IMR-90 (cell line): ENCODE data around the gene RTKN. TPM values are rescaled to one million over a fixed set of nuclear protein-coding genes. Genes with fewer than 3 reads are reported as not detected.
A peak's percentile ranks its signal among the peaks of the same experiment; 100 is the strongest.

Experiments
- ATAC-seq: fragments of 200-7000 bp; cut with Tn5 transposase; 2 replicates; pipeline ENCODE4 v1.9.1; 2020; ENCODE audit warnings: low read depth, mild to moderate bottlenecking, moderate library complexity
- BruUV-seq: library from RNA; stranded (reverse); fragments of 400-500 nt; replicated peaks from 2 replicates; lab custom pipeline; 2021; lab: Mats Ljungman, UMichigan
- CTCF ChIA-PET: fragments of 300-600 bp; formaldehyde crosslinking; extraction: SDS; loops from one replicate; lab custom pipeline; 2021; ENCODE audit warnings: antibody characterized with exemption; lab: Yijun Ruan, JAX
- POLR2A ChIA-PET: fragments of 300-600 bp; sonication (Branson Sonifier 250); formaldehyde crosslinking; loops from one replicate; lab custom pipeline; 2022; ENCODE audit warnings: antibody characterized with exemption; ENCODE audit not compliant: unreplicated experiment; lab: Charles Lee
- DNase-seq: peaks from one replicate; pipeline ENCODE4 v3.0.0; 2013
- H2AFZ ChIP-seq: replicated peaks from 2 replicates; pipeline ENCODE3; 2013; ENCODE audit warnings: low read length, mild to moderate bottlenecking; ENCODE audit not compliant: poor library complexity
- H2AK5ac ChIP-seq: 2 replicates; pipeline ENCODE4 v1.6.1; 2013; ENCODE audit warnings: low read depth, low read length, inconsistent platforms
- H2AK9ac ChIP-seq: replicated peaks from 2 replicates; pipeline ENCODE3; 2013; ENCODE audit warnings: mild to moderate bottlenecking, low read depth, low read length, moderate library complexity; ENCODE audit not compliant: poor library complexity
- H2BK120ac ChIP-seq: 2 replicates; pipeline ENCODE4 v1.6.1; 2013; ENCODE audit warnings: low read depth, low read length, inconsistent platforms
- H2BK15ac ChIP-seq: 3 replicates; pipeline ENCODE4 v1.6.1; 2013; ENCODE audit warnings: low read depth, low read length, inconsistent platforms
- H2BK20ac ChIP-seq: 2 replicates; pipeline ENCODE4 v1.6.1; 2013; ENCODE audit warnings: low read depth, mild to moderate bottlenecking, inconsistent platforms, low read length, moderate library complexity
- H2BK5ac ChIP-seq: 2 replicates; pipeline ENCODE4 v1.6.1; 2013; ENCODE audit warnings: mild to moderate bottlenecking, low read depth, low read length, inconsistent platforms; ENCODE audit not compliant: poor library complexity, severe bottlenecking
- H3K14ac ChIP-seq: replicated peaks from 2 replicates; pipeline ENCODE4 v1.6.1; 2013; ENCODE audit warnings: low read depth, low read length, inconsistent platforms
- H3K18ac ChIP-seq: 2 replicates; pipeline ENCODE4 v1.6.1; 2013; ENCODE audit warnings: low read depth, low read length, control low read depth
- H3K23ac ChIP-seq: 2 replicates; pipeline ENCODE4 v1.6.1; 2013; ENCODE audit warnings: low read depth, low read length, inconsistent platforms
- H3K27ac ChIP-seq: 2 replicates; pipeline ENCODE4 v1.5.1; 2013; ENCODE audit warnings: mild to moderate bottlenecking, control low read depth, low read length; ENCODE audit not compliant: insufficient read depth
- H3K27me3 ChIP-seq: 2 replicates; pipeline ENCODE4 v1.6.1; 2013; ENCODE audit warnings: low read length; ENCODE audit not compliant: control insufficient read depth, insufficient read depth
- H3K36me3 ChIP-seq: 2 replicates; pipeline ENCODE4 v1.6.1; 2013; ENCODE audit warnings: low read length, mixed read lengths; ENCODE audit not compliant: control insufficient read depth, insufficient read depth
- H3K4ac ChIP-seq: 2 replicates; pipeline ENCODE4 v1.6.1; 2013; ENCODE audit warnings: low read depth, low read length, inconsistent platforms
- H3K4me1 ChIP-seq: 2 replicates; pipeline ENCODE4 v1.6.1; 2013; ENCODE audit warnings: low read length, mixed read lengths; ENCODE audit not compliant: control insufficient read depth, insufficient read depth
- H3K4me2 ChIP-seq: 2 replicates; pipeline ENCODE4 v1.6.1; 2013; ENCODE audit warnings: low read depth, mild to moderate bottlenecking, control low read depth, low read length, moderate library complexity
- H3K4me3 ChIP-seq: 2 replicates; pipeline ENCODE4 v1.5.1; 2013; ENCODE audit warnings: low read depth, mild to moderate bottlenecking, control low read depth, low read length, moderate library complexity; ENCODE audit not compliant: insufficient read depth
- H3K56ac ChIP-seq: 2 replicates; pipeline ENCODE4 v1.6.1; 2013; ENCODE audit warnings: low read length, inconsistent platforms; ENCODE audit not compliant: insufficient read depth; ENCODE audit errors: extremely low read depth
- H3K79me1 ChIP-seq, 2 experiments: 2 replicates each; pipeline ENCODE4 v1.6.1; 2013; ENCODE audit warnings: low read length in 2 of 2, inconsistent platforms in 1 of 2, low read depth in 1 of 2
- H3K9ac ChIP-seq: 2 replicates; pipeline ENCODE4 v1.6.1; 2013; ENCODE audit warnings: low read depth, low read length, control low read depth
- H3K9me1 ChIP-seq: 2 replicates; pipeline ENCODE4 v1.6.1; 2013; ENCODE audit warnings: low read length, inconsistent platforms; ENCODE audit not compliant: insufficient read depth
- H3K9me3 ChIP-seq: 2 replicates; pipeline ENCODE4 v1.6.1; 2013; ENCODE audit warnings: low read length; ENCODE audit not compliant: control insufficient read depth, insufficient read depth
- H4K20me1 ChIP-seq: 2 replicates; pipeline ENCODE4 v1.6.1; 2013; ENCODE audit warnings: low read length, inconsistent platforms; ENCODE audit not compliant: insufficient read depth
- H4K5ac ChIP-seq: 2 replicates; pipeline ENCODE4 v1.6.1; 2013; ENCODE audit warnings: mild to moderate bottlenecking, low read depth, low read length, control low read depth
- H4K8ac ChIP-seq, 2 experiments: 2 replicates each; pipeline ENCODE4 v1.6.1; 2013; ENCODE audit warnings: low read depth in 2 of 2, low read length in 2 of 2, control low read depth in 1 of 2, inconsistent platforms in 1 of 2
- H4K91ac ChIP-seq: 2 replicates; pipeline ENCODE4 v1.6.1; 2013; ENCODE audit warnings: low read depth, low read length, inconsistent platforms; ENCODE audit not compliant: insufficient read depth
- CEBPB ChIP-seq: IDR thresholded peaks from 2 replicates; pipeline ENCODE4 v1.6.1; 2012; ENCODE audit warnings: low read depth, low read length, improper control_type of control experiment
- WGBS, 2 experiments: methylation state at CpG; one replicate each; pipeline versions ENCODE4 v1.1.5 to v1.1.7; 2013; ENCODE audit warnings: missing lambda C conversion rate in 2 of 2; ENCODE audit not compliant: insufficient read length in 1 of 2; ENCODE audit errors: extremely low coverage in 2 of 2; 5-methylcytosine and 5-hydroxymethylcytosine counted together
- dilution Hi-C: fragments of 300-500 bp; cut with HindIII; formaldehyde crosslinking; loops from one replicate; pipeline ENCODE4 v1.14.3; 2018; ENCODE audit warnings: low sequenced_read_pairs; ENCODE audit not compliant: unreplicated experiment
- in situ Hi-C: fragments of 300-500 bp; cut with MboI; formaldehyde crosslinking; loops from 3 replicates; pipeline ENCODE4 v1.14.3; 2019; ENCODE audit warnings: low sequenced_read_pairs, inconsistent platforms, mixed read lengths
- intact Hi-C: fragments of 100-400 bp; cut with micrococcal nuclease; formaldehyde crosslinking; loops from 2 replicates; pipeline ENCODE4 v1.10.0; 2022
- polyA plus RNA-seq, 3 experiments: library from polyadenylated mRNA; depleted of rRNA; stranded (reverse); fragments of >200 nt; gene quantifications; 2 replicates each; pipeline ENCODE4 v1.2.3, GENCODE V29; 2012; ENCODE audit warnings: low replicate concordance in 1 of 3
- total RNA-seq: library from RNA; depleted of rRNA; stranded (reverse); fragments of >200 nt; gene quantifications from 2 replicates; pipeline ENCODE4 v1.2.3, GENCODE V29; 2012
- TF ChIP-seq, protein P1 (sequence below): conservative IDR thresholded peaks from 2 replicates; pipeline ENCODE4 v1.5.1; 2012; ENCODE audit warnings: mild to moderate bottlenecking, low read depth, low read length, improper control_type of control experiment

RTKN gene
- total and polyA plus RNA-seq, 2 of the 4 experiments (the other 2 are of a cell fraction) = 11.1 to 19.7 TPM

- DNase-seq = no peak
- Histone ChIP-seq H3K23ac (no peak overlapping the region), H2BK15ac (no peak overlapping the region), H2AFZ (no peak overlapping the region), H4K8ac (no peak overlapping the region), H3K27me3 (peaks cover 31% of the 10 kb centered on the region), H4K5ac (no peak overlapping the region), H3K14ac (no peak overlapping the region), H3K4me1 (no peaks in the 10 kb centered on the region), H3K9me1 (peaks cover 4% of the 10 kb centered on the region), H3K36me3 (no peaks in the 10 kb centered on the region), H3K79me1 (no peaks in the 10 kb centered on the region), H3K4ac (no peak overlapping the region), H4K91ac (no peak overlapping the region), H4K20me1 (no peaks in the 10 kb centered on the region), H3K18ac (no peak overlapping the region), H3K56ac (no peak overlapping the region), H3K27ac (no peak overlapping the region), H2BK5ac (no peak overlapping the region), H2AK5ac (no peak overlapping the region), H3K4me3 (no peak overlapping the region), H3K9ac (no peak overlapping the region), H3K9me3 (no peaks in the 10 kb centered on the region), H2BK20ac (no peak overlapping the region), H3K4me2 (no peak overlapping the region), H2BK120ac (no peak overlapping the region), H2AK9ac (no peak overlapping the region)
- TF ChIP-seq, protein P1, sequence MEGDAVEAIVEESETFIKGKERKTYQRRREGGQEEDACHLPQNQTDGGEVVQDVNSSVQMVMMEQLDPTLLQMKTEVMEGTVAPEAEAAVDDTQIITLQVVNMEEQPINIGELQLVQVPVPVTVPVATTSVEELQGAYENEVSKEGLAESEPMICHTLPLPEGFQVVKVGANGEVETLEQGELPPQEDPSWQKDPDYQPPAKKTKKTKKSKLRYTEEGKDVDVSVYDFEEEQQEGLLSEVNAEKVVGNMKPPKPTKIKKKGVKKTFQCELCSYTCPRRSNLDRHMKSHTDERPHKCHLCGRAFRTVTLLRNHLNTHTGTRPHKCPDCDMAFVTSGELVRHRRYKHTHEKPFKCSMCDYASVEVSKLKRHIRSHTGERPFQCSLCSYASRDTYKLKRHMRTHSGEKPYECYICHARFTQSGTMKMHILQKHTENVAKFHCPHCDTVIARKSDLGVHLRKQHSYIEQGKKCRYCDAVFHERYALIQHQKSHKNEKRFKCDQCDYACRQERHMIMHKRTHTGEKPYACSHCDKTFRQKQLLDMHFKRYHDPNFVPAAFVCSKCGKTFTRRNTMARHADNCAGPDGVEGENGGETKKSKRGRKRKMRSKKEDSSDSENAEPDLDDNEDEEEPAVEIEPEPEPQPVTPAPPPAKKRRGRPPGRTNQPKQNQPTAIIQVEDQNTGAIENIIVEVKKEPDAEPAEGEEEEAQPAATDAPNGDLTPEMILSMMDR = peak; percentile 12; the same call in 1 of the 2 replicates
- TF ChIP-seq CEBPB = no peak
- ChIA-PET POLR2A (no interaction called here), CTCF (no interaction called here)
- dilution Hi-C loops = no loop called here
- ATAC-seq = no peak
- intact Hi-C loops = no loop called here
- WGBS, 2 experiments = no CpG with 5 or more reads among the region's 3 CpGs
- BruUV-seq = no TSS peak
- in situ Hi-C loops = no loop called here
Measured at GRCh38 chr2:74416778-74417177, 25.0 kb downstream of the RTKN start.
